SK-N-SH treated with all-trans-retinoic acid at 6 μM for 48 hours (cell line): ENCODE data around the gene VPS9D1.
"Not testable (repeated sequence)": the region's sequence is repeated elsewhere in the genome, so short reads cannot be mapped to it uniquely, and the experiment has no call there.

ENCODE experiments used
- ATAC-seq: fragments of 200-7000 bp; cut with Tn5 transposase; 3 replicates; pipeline ENCODE4 v1.9.1; 2020; ENCODE audit warnings: mild to moderate bottlenecking, moderate library complexity
- ARNTL ChIP-seq: fragments of 450-650 bp; formaldehyde crosslinking; IDR thresholded peaks from 2 replicates; pipeline ENCODE4 v1.5.0; 2020; ENCODE audit warnings: low read depth, mild to moderate bottlenecking, moderate library complexity, borderline replicate concordance
- BACH2 ChIP-seq: fragments of 250-450 bp; sonication (Bioruptor Pico); IDR thresholded peaks from 2 replicates; pipeline ENCODE4 v1.9.0; 2021; ENCODE audit warnings: mild to moderate bottlenecking, borderline replicate concordance
- CSDC2 ChIP-seq: fragments of 250-450 bp; sonication (Bioruptor Pico); IDR thresholded peaks from 2 replicates; pipeline ENCODE4 v1.5.0; 2020; ENCODE audit warnings: mild to moderate bottlenecking, moderate library complexity
- ESRRG ChIP-seq: fragments of 250-450 bp; sonication (Bioruptor Pico); IDR thresholded peaks from 2 replicates; pipeline ENCODE4 v1.6.1; 2021; ENCODE audit warnings: mild to moderate bottlenecking
- GLIS3 ChIP-seq: fragments of 250-450 bp; sonication (Bioruptor Pico); IDR thresholded peaks from 2 replicates; pipeline ENCODE4 v1.5.0; 2020; ENCODE audit warnings: mild to moderate bottlenecking, moderate library complexity
- ISL1 ChIP-seq: fragments of 250-450 bp; sonication (Bioruptor Pico); IDR thresholded peaks from 2 replicates; pipeline ENCODE4 v2.1.2; 2022; ENCODE audit warnings: mild to moderate bottlenecking, moderate library complexity
- OSR1 ChIP-seq: fragments of 250-450 bp; sonication (Bioruptor Pico); IDR thresholded peaks from 2 replicates; pipeline ENCODE4 v1.8.0; 2022; ENCODE audit warnings: moderate library complexity, mild to moderate bottlenecking, inconsistent platforms
- POU6F1 ChIP-seq: fragments of 250-450 bp; sonication (Bioruptor Pico); IDR thresholded peaks from 2 replicates; pipeline ENCODE4 v1.8.0; 2021; ENCODE audit warnings: low read depth, mild to moderate bottlenecking, moderate library complexity, borderline replicate concordance
- PPARA ChIP-seq: fragments of 250-450 bp; sonication (Bioruptor Pico); IDR thresholded peaks from 2 replicates; pipeline ENCODE4 v1.5.0; 2020; ENCODE audit warnings: mild to moderate bottlenecking, borderline replicate concordance
- RARB ChIP-seq: fragments of 250-450 bp; sonication (Bioruptor Pico); IDR thresholded peaks from 2 replicates; pipeline ENCODE4 v1.8.0; 2021; ENCODE audit warnings: mild to moderate bottlenecking, moderate library complexity
- SNAI2 ChIP-seq: fragments of 250-450 bp; sonication (Bioruptor Pico); IDR thresholded peaks from 2 replicates; pipeline ENCODE4 v1.5.0; 2020; ENCODE audit warnings: mild to moderate bottlenecking, moderate library complexity
- TCF4 ChIP-seq: fragments of 250-450 bp; sonication (Bioruptor Pico); IDR thresholded peaks from 2 replicates; pipeline ENCODE4 v1.8.0; 2021; ENCODE audit warnings: mild to moderate bottlenecking, moderate library complexity, borderline replicate concordance
- TOX ChIP-seq: fragments of 250-450 bp; sonication (Bioruptor Pico); IDR thresholded peaks from 2 replicates; pipeline ENCODE4 v1.8.0; 2021; ENCODE audit warnings: mild to moderate bottlenecking, moderate library complexity, borderline replicate concordance
- ZC3H10 ChIP-seq: fragments of 250-450 bp; sonication (Bioruptor Pico); IDR thresholded peaks from 2 replicates; pipeline ENCODE4 v1.5.1; 2021; ENCODE audit warnings: mild to moderate bottlenecking, moderate library complexity
- ZFP3 ChIP-seq: fragments of 250-450 bp; sonication (Bioruptor Pico); IDR thresholded peaks from 2 replicates; pipeline ENCODE4 v1.5.0; 2020; ENCODE audit warnings: mild to moderate bottlenecking, moderate library complexity
- ZFP30 ChIP-seq: fragments of 450-650 bp; formaldehyde crosslinking; IDR thresholded peaks from 2 replicates; pipeline ENCODE4 v1.5.0; 2022; ENCODE audit warnings: mild to moderate bottlenecking, moderate library complexity
- ZNF565 ChIP-seq: fragments of 450-650 bp; formaldehyde crosslinking; conservative IDR thresholded peaks from 2 replicates; pipeline ENCODE4 v1.5.0; 2020; ENCODE audit warnings: low read depth, mild to moderate bottlenecking, moderate library complexity
- ZNF70 ChIP-seq: fragments of 450-650 bp; formaldehyde crosslinking; IDR thresholded peaks from 2 replicates; pipeline ENCODE4 v1.5.0; 2020; ENCODE audit warnings: mild to moderate bottlenecking, moderate library complexity
- ZNF8 ChIP-seq: fragments of 450-650 bp; formaldehyde crosslinking; IDR thresholded peaks from 2 replicates; pipeline ENCODE4 v1.5.0; 2020; ENCODE audit warnings: mild to moderate bottlenecking, moderate library complexity
- TF ChIP-seq, protein P1 (sequence below): fragments of 250-450 bp; sonication (Bioruptor Pico); IDR thresholded peaks from 2 replicates; pipeline ENCODE4 v1.5.1; 2021; ENCODE audit warnings: mild to moderate bottlenecking, moderate library complexity
- TF ChIP-seq, protein P2 (sequence below): fragments of 250-450 bp; sonication (Bioruptor Pico); IDR thresholded peaks from 2 replicates; pipeline ENCODE4 v1.5.0; 2020; ENCODE audit warnings: mild to moderate bottlenecking, moderate library complexity
- TF ChIP-seq, protein P3 (sequence below): fragments of 250-450 bp; sonication (Bioruptor Pico); IDR thresholded peaks from 2 replicates; pipeline ENCODE4 v1.5.1; 2020; ENCODE audit warnings: low read depth, mild to moderate bottlenecking, moderate library complexity

The VPS9D1 gene

DNA sequence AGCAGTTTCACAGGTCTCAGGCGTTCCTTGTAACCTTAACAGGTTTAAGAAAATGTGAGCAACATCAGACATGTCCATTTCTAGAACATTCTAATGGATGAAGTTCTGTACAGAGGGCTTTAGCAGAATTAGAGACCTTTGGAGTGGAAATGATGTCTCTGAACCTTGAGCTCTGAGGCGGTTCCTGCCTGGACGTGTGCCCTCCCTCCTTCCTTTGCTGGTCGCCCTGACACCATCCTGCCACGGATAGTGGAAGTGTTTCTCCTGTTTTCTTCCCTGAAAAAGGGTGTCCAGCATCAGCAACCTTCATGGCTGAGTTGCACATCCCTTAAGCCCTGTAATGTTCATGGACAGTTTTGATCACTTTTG is 51.9 kb downstream of the VPS9D1 start (continued):
- TF ChIP-seq RARB (CRISPR knock-in tag): no peak
- no peak for TF ChIP-seq OSR1
- TF ChIP-seq ZNF70 (CRISPR knock-in tag): no peak

- no peak for ATAC-seq
- TF ChIP-seq ZNF565: no peak
- no peak for TF ChIP-seq ISL1 (CRISPR knock-in tag)
- no peak for TF ChIP-seq POU6F1 (CRISPR knock-in tag)
- no peak for TF ChIP-seq ZFP30 (CRISPR knock-in tag)
- TF ChIP-seq CSDC2: no peak
- no peak for TF ChIP-seq ZNF8
- TF ChIP-seq TCF4 (CRISPR knock-in tag): no peak
- no peak for TF ChIP-seq OSR1
- no peak for TF ChIP-seq ARNTL
- no peak for TF ChIP-seq SNAI2 (CRISPR knock-in tag)
- TF ChIP-seq, protein P1, sequence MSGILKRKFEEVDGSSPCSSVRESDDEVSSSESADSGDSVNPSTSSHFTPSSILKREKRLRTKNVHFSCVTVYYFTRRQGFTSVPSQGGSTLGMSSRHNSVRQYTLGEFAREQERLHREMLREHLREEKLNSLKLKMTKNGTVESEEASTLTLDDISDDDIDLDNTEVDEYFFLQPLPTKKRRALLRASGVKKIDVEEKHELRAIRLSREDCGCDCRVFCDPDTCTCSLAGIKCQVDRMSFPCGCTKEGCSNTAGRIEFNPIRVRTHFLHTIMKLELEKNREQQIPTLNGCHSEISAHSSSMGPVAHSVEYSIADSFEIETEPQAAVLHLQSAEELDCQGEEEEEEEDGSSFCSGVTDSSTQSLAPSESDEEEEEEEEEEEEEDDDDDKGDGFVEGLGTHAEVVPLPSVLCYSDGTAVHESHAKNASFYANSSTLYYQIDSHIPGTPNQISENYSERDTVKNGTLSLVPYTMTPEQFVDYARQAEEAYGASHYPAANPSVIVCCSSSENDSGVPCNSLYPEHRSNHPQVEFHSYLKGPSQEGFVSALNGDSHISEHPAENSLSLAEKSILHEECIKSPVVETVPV: no peak
- TF ChIP-seq TOX: no peak
- no peak for TF ChIP-seq RARB (CRISPR knock-in tag)
- no peak for TF ChIP-seq ZNF70 (CRISPR knock-in tag)
- TF ChIP-seq, protein P2, sequence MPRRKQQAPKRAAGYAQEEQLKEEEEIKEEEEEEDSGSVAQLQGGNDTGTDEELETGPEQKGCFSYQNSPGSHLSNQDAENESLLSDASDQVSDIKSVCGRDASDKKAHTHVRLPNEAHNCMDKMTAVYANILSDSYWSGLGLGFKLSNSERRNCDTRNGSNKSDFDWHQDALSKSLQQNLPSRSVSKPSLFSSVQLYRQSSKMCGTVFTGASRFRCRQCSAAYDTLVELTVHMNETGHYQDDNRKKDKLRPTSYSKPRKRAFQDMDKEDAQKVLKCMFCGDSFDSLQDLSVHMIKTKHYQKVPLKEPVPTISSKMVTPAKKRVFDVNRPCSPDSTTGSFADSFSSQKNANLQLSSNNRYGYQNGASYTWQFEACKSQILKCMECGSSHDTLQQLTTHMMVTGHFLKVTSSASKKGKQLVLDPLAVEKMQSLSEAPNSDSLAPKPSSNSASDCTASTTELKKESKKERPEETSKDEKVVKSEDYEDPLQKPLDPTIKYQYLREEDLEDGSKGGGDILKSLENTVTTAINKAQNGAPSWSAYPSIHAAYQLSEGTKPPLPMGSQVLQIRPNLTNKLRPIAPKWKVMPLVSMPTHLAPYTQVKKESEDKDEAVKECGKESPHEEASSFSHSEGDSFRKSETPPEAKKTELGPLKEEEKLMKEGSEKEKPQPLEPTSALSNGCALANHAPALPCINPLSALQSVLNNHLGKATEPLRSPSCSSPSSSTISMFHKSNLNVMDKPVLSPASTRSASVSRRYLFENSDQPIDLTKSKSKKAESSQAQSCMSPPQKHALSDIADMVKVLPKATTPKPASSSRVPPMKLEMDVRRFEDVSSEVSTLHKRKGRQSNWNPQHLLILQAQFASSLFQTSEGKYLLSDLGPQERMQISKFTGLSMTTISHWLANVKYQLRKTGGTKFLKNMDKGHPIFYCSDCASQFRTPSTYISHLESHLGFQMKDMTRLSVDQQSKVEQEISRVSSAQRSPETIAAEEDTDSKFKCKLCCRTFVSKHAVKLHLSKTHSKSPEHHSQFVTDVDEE (CRISPR knock-in tag): no peak
- TF ChIP-seq ESRRG (CRISPR knock-in tag): no peak
- TF ChIP-seq, protein P3, sequence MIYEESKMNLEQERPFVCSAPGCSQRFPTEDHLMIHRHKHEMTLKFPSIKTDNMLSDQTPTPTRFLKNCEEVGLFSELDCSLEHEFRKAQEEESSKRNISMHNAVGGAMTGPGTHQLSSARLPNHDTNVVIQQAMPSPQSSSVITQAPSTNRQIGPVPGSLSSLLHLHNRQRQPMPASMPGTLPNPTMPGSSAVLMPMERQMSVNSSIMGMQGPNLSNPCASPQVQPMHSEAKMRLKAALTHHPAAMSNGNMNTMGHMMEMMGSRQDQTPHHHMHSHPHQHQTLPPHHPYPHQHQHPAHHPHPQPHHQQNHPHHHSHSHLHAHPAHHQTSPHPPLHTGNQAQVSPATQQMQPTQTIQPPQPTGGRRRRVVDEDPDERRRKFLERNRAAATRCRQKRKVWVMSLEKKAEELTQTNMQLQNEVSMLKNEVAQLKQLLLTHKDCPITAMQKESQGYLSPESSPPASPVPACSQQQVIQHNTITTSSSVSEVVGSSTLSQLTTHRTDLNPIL (CRISPR knock-in tag): no peak
- TF ChIP-seq PPARA (CRISPR knock-in tag): no peak
These were observed 53.1 kb downstream of the VPS9D1 start for GRCh38 chr16:89667633-89668032.

DNA sequence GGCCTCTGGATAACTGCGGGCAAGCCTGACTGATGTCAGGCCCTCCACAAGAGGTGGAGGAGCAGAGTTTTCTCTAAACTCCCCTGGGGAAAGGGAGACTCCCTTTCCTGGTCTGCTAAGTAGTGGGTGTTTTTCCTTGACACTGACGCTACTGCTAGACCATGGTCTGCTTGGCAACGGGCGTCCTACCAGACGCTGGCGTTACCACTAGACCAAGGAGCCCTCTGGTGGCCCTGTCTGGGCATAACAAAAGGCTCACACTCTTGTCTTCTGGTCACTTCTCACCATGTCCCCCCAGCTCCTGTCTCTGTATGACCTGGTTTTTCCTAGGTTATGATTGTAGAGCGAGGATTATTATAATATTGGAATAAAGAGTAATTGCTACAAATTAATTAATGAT is 53.7 kb downstream of the VPS9D1 start:
- peak; percentile 44; the same call in 1 of the 3 replicates for ATAC-seq

GRCh38 chr16:89664238-89664637 is 56.5 kb downstream of the VPS9D1 start:
- ATAC-seq: not testable (repeated sequence)

DNA sequence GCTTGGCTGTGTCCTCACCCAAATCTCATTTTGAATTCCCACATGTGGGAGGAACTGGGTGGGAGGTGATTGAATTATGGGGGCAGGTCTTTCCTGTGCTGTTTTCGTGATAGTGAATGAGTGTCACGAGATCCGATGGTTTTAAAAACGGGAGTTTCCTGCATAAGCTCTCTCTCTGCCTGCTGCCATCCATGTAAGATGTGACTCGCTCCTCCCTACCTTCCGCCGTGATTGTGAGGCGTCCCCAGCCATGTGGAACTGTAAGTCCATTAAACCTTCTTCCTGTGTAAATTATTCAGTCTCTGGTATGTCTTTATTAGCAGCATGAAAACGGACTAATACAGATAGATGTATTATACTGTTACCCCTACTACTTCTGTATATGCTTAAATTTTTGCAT is 59.5 kb downstream of the VPS9D1 start:
- ATAC-seq: no peak

More for the DNA sequence above, 59.5 kb downstream of the VPS9D1 start:
- TF ChIP-seq ZC3H10 (CRISPR knock-in tag) (no peak), TOX (no peak), ZNF70 (CRISPR knock-in tag) (no peak), BACH2 (CRISPR knock-in tag) (no peak), RARB (CRISPR knock-in tag) (no peak), ZFP30 (CRISPR knock-in tag) (no peak), ZNF565 (no peak), CSDC2 (no peak), ESRRG (CRISPR knock-in tag) (no peak), POU6F1 (CRISPR knock-in tag) (no peak), PPARA (CRISPR knock-in tag) (no peak), SNAI2 (CRISPR knock-in tag) (no peak), ZFP3 (no peak), ARNTL (no peak), ISL1 (CRISPR knock-in tag) (no peak), ZNF8 (no peak), GLIS3 (no peak), TCF4 (CRISPR knock-in tag) (no peak)
- TF ChIP-seq, protein P2 (CRISPR knock-in tag): no peak
